Prostate gland (tissue), 2 donors: ENCODE data around the gene RNF167.

ENCODE experiments used
- CTCF ChIP-seq, 4 experiments: fragments of 200-600 bp in 2 of 4; fragments of 450-650 bp in 2 of 4; sonication (generic) in 2 of 4; IDR thresholded peaks; 1 replicate in 3 of 4; 2 replicates in 1 of 4; pipeline ENCODE4 v1.5.1; 2016 to 2019; ENCODE audit warnings: antibody characterized with exemption in 4 of 4, mild to moderate bottlenecking in 2 of 4, moderate library complexity in 2 of 4
- POLR2A ChIP-seq: fragments of 450-650 bp; IDR thresholded peaks from one replicate; pipeline ENCODE4 v1.6.1; 2016; ENCODE audit warnings: antibody characterized with exemption, mild to moderate bottlenecking
- POLR2AphosphoS5 ChIP-seq: sonication (generic); formaldehyde crosslinking; IDR thresholded peaks from one replicate; pipeline ENCODE4 v1.6.1; 2017; ENCODE audit warnings: antibody characterized with exemption

- TF ChIP-seq CTCF (IDR thresholded peaks at IDR 0.05) (no peak), POLR2AphosphoS5 (no peak), POLR2A (no peak)
Observed at GRCh38 chr17:4932756-4933155, 7.3 kb upstream of the RNF167 start.
